Endothelial cell of umbilical vein (primary cell): Measurements from ENCODE around the gene SEC31A. TPM values are rescaled to one million over a fixed set of nuclear protein-coding genes. Genes with fewer than 3 reads are reported as not detected.

ENCODE experiments used
- BruUV-seq: library from RNA; stranded (reverse); fragments of 400-500 nt; replicated peaks from 2 replicates; lab custom pipeline; 2021; lab: Mats Ljungman, UMichigan
- CTCF ChIA-PET: fragments of 300-600, 350-600 bp; sonication (Branson Sonifier 250); formaldehyde crosslinking; loops from one replicate; lab custom pipeline; 2021; ENCODE audit warnings: antibody characterized with exemption, inconsistent platforms; lab: Charles Lee
- POLR2A ChIA-PET: fragments of 300-600, 350-600 bp; sonication (Branson Sonifier 250); formaldehyde crosslinking; loops from one replicate; lab custom pipeline; 2021; ENCODE audit warnings: antibody characterized with exemption, inconsistent platforms; lab: Charles Lee
- DNase-seq: peaks from one replicate; pipeline ENCODE4 v3.0.0-alpha.2; 2011; ENCODE audit warnings: low read depth, low spot score
- FAIRE-seq: peaks from 2 replicates; lab custom pipeline; 2011; peaks lifted over from hg19 to GRCh38; lab: Jason Lieb, UNC
- H2AFZ ChIP-seq: 2 replicates; pipeline ENCODE4 v1.6.0; 2012; ENCODE audit warnings: low read depth, low read length, control low read depth, inconsistent platforms
- H3K27ac ChIP-seq: 2 replicates; pipeline ENCODE4 v1.5.1; 2011; ENCODE audit warnings: low read depth, mild to moderate bottlenecking, control low read depth, low read length, moderate library complexity; ENCODE audit not compliant: insufficient read depth
- H3K27me3 ChIP-seq, 2 experiments: 2 replicates each; pipeline versions ENCODE4 v1.6.0 to v1.6.1; 2011; ENCODE audit warnings: low read length in 2 of 2, mixed read lengths in 1 of 2; ENCODE audit not compliant: control insufficient read depth in 2 of 2, insufficient read depth in 2 of 2
- H3K36me3 ChIP-seq, 2 experiments: 2 replicates in 1 of 2; 3 replicates in 1 of 2; pipeline ENCODE4 v1.5.1; 2011; ENCODE audit warnings: low read length in 2 of 2, mild to moderate bottlenecking in 1 of 2, moderate library complexity in 1 of 2; ENCODE audit not compliant: control insufficient read depth in 2 of 2, insufficient read depth in 2 of 2; ENCODE audit errors: extremely low read depth in 1 of 2
- H3K4me1 ChIP-seq: 3 replicates; pipeline ENCODE4 v1.5.1; 2011; ENCODE audit warnings: mild to moderate bottlenecking, low read length; ENCODE audit not compliant: control insufficient read depth, insufficient read depth; ENCODE audit errors: extremely low read depth
- H3K4me2 ChIP-seq: 2 replicates; pipeline ENCODE4 v1.6.1; 2011; ENCODE audit warnings: low read length, control low read depth, mixed read lengths; ENCODE audit not compliant: insufficient read depth
- H3K4me3 ChIP-seq, 3 experiments: fragments of 200-600 bp in 1 of 3; sonication (generic), shearing (Covaris generic) in 1 of 3; replicated peaks in 1 of 3; 2 replicates each; pipeline ENCODE4 v1.5.1; 2011 to 2016; ENCODE audit warnings: control low read depth in 3 of 3, low read length in 3 of 3, mild to moderate bottlenecking in 2 of 3, inconsistent platforms in 1 of 3, low read depth in 1 of 3, moderate library complexity in 1 of 3; ENCODE audit not compliant: insufficient read depth in 1 of 3
- H3K79me2 ChIP-seq: 2 replicates; pipeline ENCODE4 v1.6.0; 2012; ENCODE audit warnings: low read length, inconsistent platforms; ENCODE audit not compliant: control insufficient read depth, insufficient read depth
- H3K9ac ChIP-seq: replicated peaks from 2 replicates; pipeline ENCODE3; 2011; ENCODE audit warnings: low read length, control low read depth; ENCODE audit not compliant: insufficient read depth; ENCODE audit errors: extremely low read depth
- H3K9me1 ChIP-seq: replicated peaks from 3 replicates; pipeline ENCODE4 v1.6.0; 2011; ENCODE audit warnings: mild to moderate bottlenecking, low read length; ENCODE audit not compliant: control insufficient read depth, insufficient read depth; ENCODE audit errors: extremely low read depth
- H3K9me3 ChIP-seq: replicated peaks from 2 replicates; pipeline ENCODE4 v1.5.1; 2012; ENCODE audit warnings: low read length, inconsistent platforms; ENCODE audit not compliant: control insufficient read depth, insufficient read depth
- H4K20me1 ChIP-seq: replicated peaks from 2 replicates; pipeline ENCODE3; 2011; ENCODE audit warnings: mild to moderate bottlenecking, low read length; ENCODE audit not compliant: control insufficient read depth, insufficient read depth; ENCODE audit errors: extremely low read depth
- CTCF ChIP-seq, 2 donors: IDR thresholded peaks; 1 replicate in 1 of 2; 2 replicates in 1 of 2; pipeline ENCODE4 v1.5.1; 2011; ENCODE audit warnings: low read length in 2 of 2, mild to moderate bottlenecking in 2 of 2, moderate library complexity in 2 of 2, control low read depth in 1 of 2, inconsistent platforms in 1 of 2, low read depth in 1 of 2; ENCODE audit not compliant: insufficient read depth in 1 of 2; ENCODE audit errors: extremely low read depth in 1 of 2
- EZH2 ChIP-seq: IDR thresholded peaks from 2 replicates; pipeline ENCODE4 v1.6.1; 2012; ENCODE audit warnings: borderline replicate concordance, low read depth, mild to moderate bottlenecking, moderate library complexity, low read length, inconsistent platforms; ENCODE audit not compliant: severe bottlenecking
- FOS ChIP-seq: IDR thresholded peaks from 2 replicates; pipeline ENCODE4 v1.6.1; 2011; ENCODE audit warnings: mild to moderate bottlenecking, low read length, moderate library complexity, borderline replicate concordance; ENCODE audit not compliant: insufficient read depth
- GATA2 ChIP-seq: IDR thresholded peaks from 2 replicates; pipeline ENCODE4 v1.7.0; 2011; ENCODE audit warnings: low read depth, mild to moderate bottlenecking, moderate library complexity, mixed read lengths, low read length; ENCODE audit not compliant: insufficient read length, insufficient read depth
- JUN ChIP-seq: IDR thresholded peaks from 2 replicates; pipeline ENCODE4 v1.6.1; 2011; ENCODE audit warnings: borderline replicate concordance, low read depth; ENCODE audit not compliant: insufficient read length, insufficient read depth
- MYC ChIP-seq: IDR thresholded peaks from one replicate; pipeline ENCODE4 v1.6.1; 2011; ENCODE audit warnings: mild to moderate bottlenecking, low read depth, low read length
- POLR2A ChIP-seq: IDR thresholded peaks from 2 replicates; pipeline ENCODE4 v1.6.1; 2012; ENCODE audit warnings: low read depth, mild to moderate bottlenecking, control low read depth, low read length
- POLR2AphosphoS5 ChIP-seq: IDR thresholded peaks from 2 replicates; pipeline ENCODE4 v1.6.1; 2012; ENCODE audit warnings: low read depth, mild to moderate bottlenecking, control low read depth, low read length, moderate library complexity; ENCODE audit not compliant: insufficient read depth
- dilution Hi-C: fragments of 300-500 bp; cut with MboI; formaldehyde crosslinking; loops from one replicate; pipeline ENCODE4 v1.15.0; 2019; ENCODE audit warnings: low sequenced_read_pairs; ENCODE audit not compliant: extremely low pct_ligation_motif_present
- intact Hi-C: fragments of 100-400 bp; cut with micrococcal nuclease; formaldehyde crosslinking; loops from one replicate; pipeline ENCODE4 v1.10.0; 2022
- polyA plus RNA-seq, 4 experiments: library from polyadenylated mRNA; depleted of rRNA in 3 of 4; stranded (reverse) in 3 of 4; unstranded in 1 of 4; fragments of >200 nt; gene quantifications; 2 replicates each; pipeline versions ENCODE4 v1.2.1 to v1.2.3, GENCODE V29; 2011 to 2012; ENCODE audit warnings: missing spikeins in 1 of 4
- total RNA-seq: library from RNA; stranded (reverse); gene quantifications from 2 replicates; pipeline ENCODE4 v1.2.3, GENCODE V29; 2021
- TF ChIP-seq, protein P1 (sequence below): IDR thresholded peaks from 2 replicates; pipeline ENCODE4 v1.6.1; 2011; ENCODE audit not compliant: insufficient read depth, insufficient read length

Gene SEC31A
- total and polyA plus RNA-seq, 2 donors (not counting 3 experiments of a cell fraction or from before 2014, with no cell fraction given): 226 to 301 TPM

DNA sequence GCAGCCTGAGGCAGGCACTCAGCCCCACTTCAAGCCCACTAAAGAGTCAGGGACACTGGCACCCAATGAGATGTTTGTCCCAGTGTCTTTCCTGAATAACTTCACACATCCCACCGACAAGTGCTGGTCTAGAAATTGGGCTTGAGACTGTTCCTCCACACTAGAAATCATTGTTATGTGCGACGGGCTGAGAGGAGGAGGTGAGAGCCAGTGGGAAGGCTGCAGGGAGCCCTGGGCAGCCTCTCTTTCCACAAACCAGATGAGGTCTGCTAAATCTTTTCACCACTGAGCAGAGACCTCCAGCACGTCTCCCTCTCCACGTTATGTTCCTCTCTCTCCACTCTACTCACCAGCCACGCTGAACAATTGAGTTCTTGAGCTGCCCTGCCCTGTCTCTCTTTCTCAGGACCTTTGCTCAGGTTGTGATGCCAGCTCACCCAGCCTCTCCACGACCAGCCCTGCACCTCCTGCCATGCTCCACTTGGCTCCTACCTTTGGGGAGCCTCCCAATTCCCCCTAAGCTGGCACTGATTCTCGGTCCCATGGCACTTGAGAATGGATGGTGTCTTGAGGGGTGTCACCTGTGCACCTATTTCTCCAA is 100.8 kb downstream of the SEC31A start:
- no peak overlapping the region for H2AFZ ChIP-seq
- no peak overlapping the region for H3K4me3 ChIP-seq
- peaks cover 0 to 2% of the 10 kb centered on the region in 2 experiments for H3K36me3 ChIP-seq
- peaks cover 19% of the 10 kb centered on the region for H3K79me2 ChIP-seq
- H3K9me3 ChIP-seq: no peaks in the 10 kb centered on the region
- no peak overlapping the region for H3K9ac ChIP-seq
- dilution Hi-C loops: no loop called here
- H3K4me1 ChIP-seq: peaks cover 30% of the 10 kb centered on the region
- H3K4me2 ChIP-seq: no peak overlapping the region
- no TSS peak for BruUV-seq
- H3K27ac ChIP-seq: no peak overlapping the region
- no peaks in the 10 kb centered on the region for H4K20me1 ChIP-seq
- POLR2A ChIA-PET: no interaction called here
- intact Hi-C loops: loop anchor here (10.0 kb wide), 1 partner anchor 465 kb away; no protein-coding TSS in a partner anchor
- FAIRE-seq (peak; percentile 52), DNase-seq (no peak)
- TF ChIP-seq GATA2: no peak
- TF ChIP-seq FOS: no peak
- CTCF ChIA-PET: interaction anchor here (1.3 to 1.4 kb wide), 2 partner anchors 9 to 51 kb away, joined by 4 to 7 read pairs; no protein-coding TSS in a partner anchor
- no peaks in the 10 kb centered on the region for H3K27me3 ChIP-seq
- H3K9me1 ChIP-seq: no peaks in the 10 kb centered on the region

GRCh38 chr4:82789025-82789776 is 101.8 kb downstream of the SEC31A start:
- dilution Hi-C loops (no loop called here), intact Hi-C loops (no loop called here)
- Histone ChIP-seq H4K20me1 (no peaks in the 10 kb centered on the region), H3K27ac (no peak overlapping the region), H3K27me3 (no peaks in the 10 kb centered on the region), H3K9me1 (no peaks in the 10 kb centered on the region), H3K4me3 (no peak overlapping the region), H3K4me1 (peaks cover 40% of the 10 kb centered on the region), H2AFZ (no peak overlapping the region), H3K9me3 (no peaks in the 10 kb centered on the region), H3K9ac (no peak overlapping the region), H3K4me2 (no peak overlapping the region), H3K36me3 (no peaks in the 10 kb centered on the region), H3K79me2 (peaks cover 18% of the 10 kb centered on the region)
- no peak for TF ChIP-seq MYC
- TF ChIP-seq POLR2AphosphoS5: no peak
- TF ChIP-seq FOS: no peak
- no peak for TF ChIP-seq EZH2
- no peak for TF ChIP-seq JUN
- no peak for TF ChIP-seq GATA2
- TF ChIP-seq POLR2A: no peak
- no peak for TF ChIP-seq CTCF (IDR thresholded peaks at IDR 0.05; ENCODE audit: extremely low read depth in 1 of 2, insufficient read depth in 1 of 2, low read depth in 1 of 2, low read length in 2 of 2)
- TF ChIP-seq, protein P1, sequence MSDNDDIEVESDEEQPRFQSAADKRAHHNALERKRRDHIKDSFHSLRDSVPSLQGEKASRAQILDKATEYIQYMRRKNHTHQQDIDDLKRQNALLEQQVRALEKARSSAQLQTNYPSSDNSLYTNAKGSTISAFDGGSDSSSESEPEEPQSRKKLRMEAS: no peak
- no peak for FAIRE-seq
- no peak for DNase-seq
- POLR2A ChIA-PET: no interaction called here
- no TSS peak for BruUV-seq
- CTCF ChIA-PET: interaction anchor here (1.1 to 1.4 kb wide), 5 partner anchors 8 to 50 kb away, joined by 4 to 7 read pairs (median 6); partner anchors contain the start of gene SCD5
